Natural killer cell (primary cell): ENCODE data around the gene CD200R1L. TPM values are rescaled to one million over a fixed set of nuclear protein-coding genes. Genes with fewer than 3 reads are reported as not detected.
A peak's percentile ranks its signal among the peaks of the same experiment; 100 is the strongest.

Experiments used
- ATAC-seq, 3 donors: fragments of 150-1000 bp in 2 of 3; fragments of 200-7000 bp in 1 of 3; cut with Tn5 transposase; 1 replicate in 1 of 3; 2 replicates in 2 of 3; pipeline ENCODE4 v1.10.0; 2021; ENCODE audit warnings: mild to moderate bottlenecking in 2 of 3, moderate library complexity in 2 of 3
- DNase-seq, 2 donors: peaks; one replicate each; pipeline versions ENCODE4 v3.0.0 to v3.0.0-alpha.2; 2013 to 2021; ENCODE audit warnings: mixed read lengths in 1 of 2
- H3K27ac ChIP-seq: one replicate; pipeline ENCODE4 v1.5.1; 2013; ENCODE audit warnings: mild to moderate bottlenecking, low read length
- H3K27me3 ChIP-seq: one replicate; pipeline ENCODE4 v1.6.1; 2013; ENCODE audit warnings: low read length; ENCODE audit not compliant: control insufficient read depth, insufficient read depth
- H3K36me3 ChIP-seq: one replicate; pipeline ENCODE4 v1.6.1; 2013; ENCODE audit warnings: low read length; ENCODE audit not compliant: control insufficient read depth, insufficient read depth
- H3K4me1 ChIP-seq: one replicate; pipeline ENCODE4 v1.6.1; 2013; ENCODE audit warnings: low read length; ENCODE audit not compliant: control insufficient read depth, insufficient read depth
- H3K4me3 ChIP-seq: one replicate; pipeline ENCODE4 v1.5.1; 2013; ENCODE audit warnings: low read length
- H3K9me3 ChIP-seq: one replicate; pipeline ENCODE4 v1.6.1; 2013; ENCODE audit warnings: low read length; ENCODE audit not compliant: control insufficient read depth, insufficient read depth
- H3K27ac Mint-ChIP-seq, 2 donors: one replicate each; pipeline ENCODE4 v1.8.0; 2022; ENCODE audit warnings: mild to moderate bottlenecking in 2 of 2, mixed read lengths in 2 of 2, moderate library complexity in 1 of 2
- H3K27me3 Mint-ChIP-seq, 2 donors: one replicate each; pipeline ENCODE4 v1.8.0; 2022; ENCODE audit warnings: low read depth in 2 of 2, mixed read lengths in 2 of 2
- H3K36me3 Mint-ChIP-seq: one replicate; pipeline ENCODE4 v1.8.0; 2022; ENCODE audit warnings: mixed read lengths
- H3K4me1 Mint-ChIP-seq, 2 donors: one replicate each; pipeline ENCODE4 v1.8.0; 2022; ENCODE audit warnings: mixed read lengths in 2 of 2
- H3K4me3 Mint-ChIP-seq: one replicate; pipeline ENCODE4 v1.8.0; 2022; ENCODE audit warnings: mild to moderate bottlenecking, moderate library complexity, mixed read lengths
- H3K9me3 Mint-ChIP-seq, 2 donors: one replicate each; pipeline ENCODE4 v1.8.0; 2022; ENCODE audit warnings: mixed read lengths in 2 of 2
- CTCF ChIP-seq: fragments of 200-600 bp; IDR thresholded peaks from one replicate; pipeline ENCODE4 v1.8.0; 2022; ENCODE audit warnings: antibody characterized with exemption
- WGBS: methylation state at CpG from one replicate; pipeline ENCODE4 v1.1.7; 2013; ENCODE audit warnings: missing lambda C conversion rate; ENCODE audit not compliant: insufficient coverage; 5-methylcytosine and 5-hydroxymethylcytosine counted together
- intact Hi-C: fragments of 100-400 bp; cut with micrococcal nuclease; formaldehyde crosslinking; loops from one replicate; pipeline ENCODE4 v1.14.2; 2022
- total RNA-seq, 4 donors: library from RNA; stranded (reverse); fragments of 120-200 nt in 1 of 4; gene quantifications; one replicate each; pipeline versions ENCODE4 v1.2.3 to v1.2.4, GENCODE V29; 2013 to 2022

CD200R1L gene
- total RNA-seq, 3 donors from 2014 or later (not counting 1 experiment from before 2014, with no cell fraction given) = 1.3 TPM; not detected in 2

- no peak for DNase-seq
- intact Hi-C loops = no loop called here
- no peaks in the 10 kb centered on the region for H3K27me3 ChIP-seq
- no peaks in the 10 kb centered on the region for H3K36me3 ChIP-seq
- H3K4me1 Mint-ChIP-seq = peaks cover 5 to 6% of the 10 kb centered on the region in 2 donors
- no peaks in the 10 kb centered on the region for H3K27me3 Mint-ChIP-seq
- no peak for ATAC-seq
- no peak overlapping the region for H3K27ac Mint-ChIP-seq
- H3K4me3 Mint-ChIP-seq = no peak overlapping the region
- H3K27ac ChIP-seq = no peak overlapping the region
- no peaks in the 10 kb centered on the region for H3K9me3 ChIP-seq
- no peaks in the 10 kb centered on the region for H3K9me3 Mint-ChIP-seq
- H3K36me3 Mint-ChIP-seq = no peaks in the 10 kb centered on the region
- TF ChIP-seq CTCF = no peak
- no peak overlapping the region for H3K4me3 ChIP-seq
- H3K4me1 ChIP-seq = no peaks in the 10 kb centered on the region
Measured at GRCh38 chr3:112799946-112800345, 46.7 kb downstream of the CD200R1L start.

- no peaks in the 10 kb centered on the region for H3K27me3 ChIP-seq
- Mint-ChIP-seq H3K36me3 (no peaks in the 10 kb centered on the region), H3K9me3 (no peaks in the 10 kb centered on the region), H3K27me3 (no peaks in the 10 kb centered on the region), H3K27ac (no peak overlapping the region), H3K4me1 (no peaks in the 10 kb centered on the region), H3K4me3 (no peak overlapping the region)
- H3K9me3 ChIP-seq = no peaks in the 10 kb centered on the region
- ATAC-seq (peak in 1 of 3 donors; percentile 48), DNase-seq (peak in 1 of 2 donors; percentile 13)
- 23% methylated on average over 6 of the region's 6 CpGs for WGBS
- TF ChIP-seq CTCF = no peak
- intact Hi-C loops = no loop called here
- H3K4me3 ChIP-seq = no peak overlapping the region
- peak overlapping the region; percentile 31 for H3K27ac ChIP-seq
- no peaks in the 10 kb centered on the region for H3K36me3 ChIP-seq
- H3K4me1 ChIP-seq = peaks cover 11% of the 10 kb centered on the region
Measured at GRCh38 chr3:112794622-112795172, 52.0 kb downstream of the CD200R1L start.

- no peaks in the 10 kb centered on the region for H3K36me3 ChIP-seq
- no peaks in the 10 kb centered on the region for H3K27me3 ChIP-seq
- H3K27ac ChIP-seq = no peak overlapping the region
- H3K9me3 ChIP-seq = no peaks in the 10 kb centered on the region
- Mint-ChIP-seq H3K4me3 (no peak overlapping the region), H3K27ac (no peak overlapping the region), H3K9me3 (no peaks in the 10 kb centered on the region), H3K4me1 (no peaks in the 10 kb centered on the region), H3K36me3 (no peaks in the 10 kb centered on the region), H3K27me3 (no peaks in the 10 kb centered on the region)
- peaks cover 11% of the 10 kb centered on the region for H3K4me1 ChIP-seq
- intact Hi-C loops = no loop called here
- WGBS = 73% methylated on average over 2 of the region's 3 CpGs
- ATAC-seq = no peak
- TF ChIP-seq CTCF = no peak
- DNase-seq = peak in 1 of 2 donors; percentile 12
- no peak overlapping the region for H3K4me3 ChIP-seq
Measured at GRCh38 chr3:112793326-112794081, 53.2 kb downstream of the CD200R1L start.
